ENCODE data around the gene IRAK1. TPM values are rescaled to one million over a fixed set of nuclear protein-coding genes. Genes with fewer than 3 reads are reported as not detected.

IRAK1 gene
- total and polyA plus RNA-seq, 2 of the 8 experiments (the other 6 are each of a cell fraction or from before 2014, with no cell fraction given): 26.6 to 41.7 TPM

DNA sequence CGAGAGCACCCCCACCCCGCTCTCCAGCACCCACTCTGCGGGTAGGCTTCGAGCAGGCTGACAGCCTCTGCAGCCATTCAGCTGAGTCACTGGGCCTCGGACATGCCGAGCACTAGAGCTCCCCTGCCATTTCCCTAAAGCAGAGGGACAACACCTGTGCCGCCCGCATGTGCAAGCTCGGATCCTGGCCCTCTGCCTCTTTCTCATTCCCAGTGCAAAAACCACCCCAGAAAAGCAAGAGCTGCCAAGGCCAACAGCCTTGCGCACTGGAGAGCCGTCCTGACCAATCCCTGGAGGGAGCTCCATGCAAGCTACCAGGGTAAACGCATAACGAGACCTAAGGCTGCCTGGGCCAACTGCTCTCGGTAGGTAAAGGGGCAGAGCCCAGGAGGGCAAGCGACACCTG is 53.4 kb downstream of the IRAK1 start:
- Histone ChIP-seq H3K4me2 (ENCODE audit: insufficient read depth in 1 of 2, low read depth in 2 of 2, low read length in 2 of 2) (peak overlapping the region in 1 of 2 experiments; percentile 21; a peak in 1 of 4 replicates), H3K79me1 (ENCODE audit: low read depth, low read length) (no peaks in the 10 kb centered on the region; the same call in 1 of the 2 replicates), H4K5ac (ENCODE audit: insufficient read length, low read depth, low read length) (no peak overlapping the region), H3K27me3 (replicated peaks in 1 of 4; ENCODE audit: control insufficient read depth in 3 of 4, extremely low read depth in 1 of 4, insufficient read depth in 3 of 4, low read length in 3 of 4) (no peaks in the 10 kb centered on the region), H4K8ac (ENCODE audit: extremely low read depth, insufficient read depth, low read length) (no peak overlapping the region), H2AFZ (ENCODE audit: low read length) (no peak overlapping the region), H2BK120ac (replicated peaks; ENCODE audit: low read depth, low read length) (no peak overlapping the region), H3K36me3 (ENCODE audit: control insufficient read depth in 2 of 4, insufficient read depth in 4 of 4, low read length in 3 of 4) (peaks cover 4 to 24% (median 13%) of the 10 kb centered on the region in 4 experiments), H2BK5ac (ENCODE audit: low read depth, low read length) (no peak overlapping the region; the same call in 1 of the 2 replicates), H3K4ac (replicated peaks; ENCODE audit: insufficient read length, low read depth, low read length) (no peak overlapping the region), H3K4me3 (ENCODE audit: extremely low read depth in 1 of 4, insufficient read depth in 2 of 4, low read depth in 3 of 4, low read length in 4 of 4) (no peak overlapping the region), H3K18ac (ENCODE audit: extremely low read depth, low read length) (no peak overlapping the region), H4K91ac (replicated peaks; ENCODE audit: insufficient read length, low read length) (no peak overlapping the region), H4K20me1 (replicated peaks in 1 of 2; ENCODE audit: control insufficient read depth in 1 of 2, insufficient read depth in 2 of 2, low read length in 2 of 2) (peaks cover 18 to 36% of the 10 kb centered on the region in 2 experiments), H3K23ac (ENCODE audit: insufficient read length) (no peak overlapping the region), H2BK12ac (ENCODE audit: low read depth, low read length) (no peak overlapping the region), H3K56ac (replicated peaks; ENCODE audit: insufficient read length, low read depth, low read length) (no peak overlapping the region), H2AK5ac (ENCODE audit: low read depth, low read length) (no peak overlapping the region), H3K79me2 (ENCODE audit: control insufficient read depth in 1 of 2, insufficient read depth in 2 of 2, low read length in 2 of 2) (peaks cover 44 to 85% of the 10 kb centered on the region in 2 experiments), H3K14ac (ENCODE audit: insufficient read length) (no peak overlapping the region), H3K9me3 (ENCODE audit: insufficient read depth in 2 of 2, low read depth in 1 of 2, low read length in 1 of 2) (no peaks in the 10 kb centered on the region), H3K9ac (replicated peaks in 1 of 4; ENCODE audit: extremely low read depth in 1 of 4, low read depth in 3 of 4, low read length in 3 of 4) (no peak overlapping the region), H3K23me2 (ENCODE audit: low read depth, low read length) (peaks cover 4% of the 10 kb centered on the region; the same call in 1 of the 2 replicates), H2BK20ac (ENCODE audit: low read length) (no peak overlapping the region), H2BK15ac (ENCODE audit: low read length) (no peak overlapping the region), H3K4me1 (replicated peaks in 1 of 4; ENCODE audit: control insufficient read depth in 3 of 4, insufficient read depth in 4 of 4, low read length in 3 of 4) (peaks cover 4 to 21% (median 13%) of the 10 kb centered on the region in 4 experiments), H3K27ac (ENCODE audit: low read depth, low read length) (no peak overlapping the region)
- no peak for FAIRE-seq
- WGBS, 2 experiments (ENCODE audit: extremely low coverage in 1 of 2, insufficient coverage in 1 of 2, insufficient read length in 1 of 2, insufficient replicate concordance in 2 of 2, low coverage in 1 of 2, low lambda C conversion rate in 2 of 2, missing lambda C conversion rate in 1 of 2): 96% methylated on average over 15 of the region's 15 CpGs; no CpG with 5 or more reads in 1 of the 2 experiments
- ChIA-PET POLR2A (ENCODE audit: partially characterized antibody) (interaction anchor here (0.7 to 4.0 kb wide), 9 partner anchors 9 to 60 kb away, joined by 3 to 26 read pairs (median 5); partner anchors contain the start of genes ARHGAP4 and NAA10), CTCF (ENCODE audit: partially characterized antibody) (interaction anchor here (1.1 to 11.2 kb wide), 6 partner anchors 8 to 53 kb away, joined by 3 to 102 read pairs (median 4); partner anchors contain the start of gene RENBP)
- DNase-seq (ENCODE audit: low read depth in 1 of 2, low spot score in 2 of 2): no peak
- TF ChIP-seq, protein P1, sequence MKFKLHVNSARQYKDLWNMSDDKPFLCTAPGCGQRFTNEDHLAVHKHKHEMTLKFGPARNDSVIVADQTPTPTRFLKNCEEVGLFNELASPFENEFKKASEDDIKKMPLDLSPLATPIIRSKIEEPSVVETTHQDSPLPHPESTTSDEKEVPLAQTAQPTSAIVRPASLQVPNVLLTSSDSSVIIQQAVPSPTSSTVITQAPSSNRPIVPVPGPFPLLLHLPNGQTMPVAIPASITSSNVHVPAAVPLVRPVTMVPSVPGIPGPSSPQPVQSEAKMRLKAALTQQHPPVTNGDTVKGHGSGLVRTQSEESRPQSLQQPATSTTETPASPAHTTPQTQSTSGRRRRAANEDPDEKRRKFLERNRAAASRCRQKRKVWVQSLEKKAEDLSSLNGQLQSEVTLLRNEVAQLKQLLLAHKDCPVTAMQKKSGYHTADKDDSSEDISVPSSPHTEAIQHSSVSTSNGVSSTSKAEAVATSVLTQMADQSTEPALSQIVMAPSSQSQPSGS (IDR thresholded peaks at IDR 0.05; ENCODE audit: low read length): no peak
- TF ChIP-seq RAD21 (IDR thresholded peaks at IDR 0.05 in 1 of 2, conservative IDR thresholded peaks at IDR 0.05 in 1 of 2; ENCODE audit: low read depth in 2 of 2, low read length in 2 of 2): no peak
